Measurements from ENCODE around the gene MAEA.
"Not testable (repeated sequence)": the region's sequence is repeated elsewhere in the genome, so short reads cannot be mapped to it uniquely, and the experiment has no call there.

The MAEA gene

DNA sequence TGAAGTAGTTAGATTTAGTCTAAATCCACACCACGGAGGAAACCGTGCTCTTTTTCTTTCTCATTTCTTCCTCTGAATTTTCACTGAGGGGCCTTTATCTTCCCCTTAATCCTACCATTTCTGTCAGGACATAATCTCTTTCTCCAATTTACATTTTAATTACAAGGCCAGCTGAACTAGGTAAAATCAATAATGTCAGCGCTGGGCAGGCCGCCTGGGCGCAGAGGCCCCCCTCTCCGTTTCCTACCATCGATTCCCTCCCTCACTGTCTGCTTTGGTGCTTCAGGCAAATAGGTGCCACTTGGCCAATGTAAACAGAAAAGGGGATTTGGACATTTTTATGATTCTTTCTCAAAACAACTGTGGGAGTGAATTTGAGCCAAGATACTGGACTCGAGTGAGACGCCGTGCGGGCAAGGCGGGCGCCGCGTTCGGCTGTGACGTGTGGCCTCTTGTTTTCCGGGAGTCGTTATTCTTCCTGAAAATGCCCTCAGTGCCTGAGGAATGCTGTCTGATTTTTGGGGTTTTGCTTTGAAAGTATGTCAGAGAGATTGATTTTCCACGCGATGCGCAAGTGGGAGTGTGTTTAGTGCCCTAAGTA lies 79.9 kb downstream of the MAEA start:
- no peak for DNase-seq

DNA sequence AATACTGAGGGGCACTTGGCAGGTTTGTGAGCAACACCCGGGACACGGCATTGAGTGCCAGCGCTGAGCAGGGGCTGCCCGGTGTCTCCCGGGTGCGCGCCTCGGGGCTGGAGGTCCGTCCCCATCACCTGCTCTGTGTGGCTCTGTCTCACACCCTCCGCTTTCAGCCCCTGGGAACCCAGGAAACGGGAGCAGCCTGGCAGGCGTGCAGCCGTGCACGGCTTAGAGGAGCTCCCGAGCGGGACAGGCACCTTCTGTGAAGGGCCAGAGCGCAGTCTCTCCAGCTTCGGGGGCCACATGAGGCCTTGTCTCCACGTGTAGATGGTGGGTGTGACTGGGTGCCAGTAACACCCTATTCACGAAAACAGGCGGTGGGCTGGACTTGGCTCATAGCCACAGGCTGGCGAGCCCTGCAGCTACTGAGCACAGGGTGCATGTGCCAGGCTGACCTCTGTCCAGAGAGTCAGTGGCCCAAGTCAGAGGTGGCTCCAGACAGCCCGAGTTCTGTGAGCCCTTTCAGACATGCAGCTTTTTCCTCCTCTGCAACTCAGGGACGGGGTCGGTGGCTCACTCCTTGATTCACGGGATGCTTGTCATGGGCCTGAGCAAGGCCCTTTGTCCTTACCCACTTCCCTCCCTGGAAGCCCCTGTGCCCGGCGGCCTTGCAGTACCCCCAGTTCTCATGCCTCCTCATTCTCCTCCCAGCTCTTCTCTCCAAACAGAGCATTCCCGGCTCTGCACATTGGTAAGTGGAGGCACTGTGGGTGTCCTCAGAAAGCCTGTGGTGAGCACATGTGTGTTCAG lies 80.8 kb downstream of the MAEA start:
- DNase-seq, result no peak

DNA sequence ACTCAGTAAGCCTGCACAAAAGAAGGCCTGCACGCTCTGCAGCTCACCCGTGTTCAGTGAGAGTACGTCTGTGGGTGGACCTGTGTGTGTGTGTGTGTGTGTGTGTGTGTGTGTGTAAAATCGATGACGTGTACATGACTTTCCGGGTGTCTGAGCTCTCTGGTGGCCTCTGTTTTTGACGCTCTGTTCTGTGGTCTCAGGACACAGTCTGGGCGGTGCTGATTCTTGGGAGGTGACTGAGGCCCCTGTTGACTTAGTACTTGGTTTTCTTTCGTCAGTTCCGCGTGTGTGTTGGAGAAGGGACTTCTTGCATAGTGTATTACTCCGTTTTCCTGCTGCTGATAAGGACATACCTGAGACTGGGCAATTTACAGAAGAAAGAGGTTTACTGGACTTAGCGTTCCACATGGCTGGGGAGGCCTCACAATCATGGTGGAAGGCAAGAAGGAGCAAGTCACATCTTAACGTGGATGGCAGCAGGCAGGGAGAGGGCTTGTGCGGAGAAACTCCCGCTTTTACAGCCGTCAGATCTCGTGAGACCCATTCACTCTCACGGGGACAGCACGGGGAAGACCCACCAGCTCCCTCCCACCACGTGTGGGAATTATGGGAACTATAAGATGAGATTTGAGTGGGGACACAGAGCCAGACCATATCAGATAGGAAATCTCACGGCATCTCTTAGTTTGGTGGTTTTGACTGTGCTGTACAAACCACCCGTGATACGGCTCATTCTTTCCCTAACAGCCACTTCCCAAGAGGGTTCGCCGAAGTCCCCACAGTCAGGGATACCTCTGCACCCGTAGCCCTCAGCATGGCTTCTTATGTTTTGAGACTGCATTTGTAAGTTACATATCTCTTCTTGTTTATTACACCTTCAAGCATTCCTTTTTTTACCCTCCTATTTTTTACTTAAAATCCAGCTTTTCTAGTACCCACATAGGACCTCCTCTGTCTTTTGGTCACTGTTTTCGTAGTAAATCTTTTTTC lies 81.8 kb downstream of the MAEA start:
- no peak for DNase-seq

DNA sequence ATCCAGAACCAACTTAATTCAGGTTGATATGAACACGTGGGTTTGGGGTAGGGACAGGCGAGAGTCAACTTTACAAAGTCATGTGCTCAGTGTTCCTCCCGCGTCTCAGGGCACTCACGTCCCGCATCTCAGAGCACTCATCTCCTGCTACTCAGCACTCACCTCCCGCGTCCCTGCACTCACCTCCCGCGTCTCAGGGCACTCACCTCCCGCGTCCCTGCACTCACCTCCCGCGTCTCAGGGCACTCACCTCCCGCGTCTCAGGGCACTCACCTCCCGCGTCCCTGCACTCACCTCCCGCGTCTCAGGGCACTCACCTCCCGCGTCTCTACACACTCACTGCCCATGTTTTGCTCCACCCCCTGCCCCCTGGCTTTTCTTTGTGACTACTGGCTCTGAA lies 82.9 kb downstream of the MAEA start:
- not testable (repeated sequence) for DNase-seq

DNA sequence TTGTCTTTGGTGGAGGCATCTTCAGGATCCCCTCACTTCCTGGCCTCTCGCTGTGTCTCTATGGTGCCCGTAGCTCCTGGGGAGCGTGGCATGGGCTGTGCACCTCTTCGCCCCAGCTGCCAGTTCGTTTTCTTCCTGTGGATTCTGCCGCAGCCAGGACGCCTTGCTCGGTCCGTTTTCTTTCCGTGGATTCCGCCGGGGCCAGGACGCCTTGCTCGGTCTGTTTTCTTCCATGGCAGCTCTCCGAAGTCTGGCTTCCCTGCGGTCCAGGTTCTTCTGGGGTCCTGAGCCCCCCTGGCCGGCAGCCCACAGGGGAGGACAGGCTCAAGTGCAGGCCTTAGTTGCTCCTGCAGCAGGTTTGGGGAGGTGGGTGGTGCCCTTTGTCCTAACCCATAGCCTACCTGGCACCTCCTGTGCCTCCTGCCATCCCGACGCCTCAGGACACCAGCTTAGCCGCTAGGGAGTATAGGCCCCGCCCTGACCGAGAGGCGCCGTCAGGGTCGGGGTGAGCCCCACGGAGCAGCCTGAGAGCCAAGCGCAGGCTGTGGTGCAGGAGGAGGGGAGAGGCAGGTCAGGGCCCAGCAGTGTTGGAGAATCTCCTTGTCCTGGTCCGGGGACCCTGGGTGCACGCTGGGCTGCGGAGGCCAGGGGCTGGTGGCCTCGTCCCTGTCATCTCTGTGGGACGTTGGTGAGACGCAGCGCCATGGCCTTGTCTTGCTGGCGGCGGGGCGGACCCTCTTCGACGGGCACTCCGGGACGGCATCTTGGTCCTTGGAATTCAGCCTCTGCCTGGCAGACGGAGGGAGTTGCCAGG lies 84.4 kb downstream of the MAEA start:
- DNase-seq, result no peak

DNA sequence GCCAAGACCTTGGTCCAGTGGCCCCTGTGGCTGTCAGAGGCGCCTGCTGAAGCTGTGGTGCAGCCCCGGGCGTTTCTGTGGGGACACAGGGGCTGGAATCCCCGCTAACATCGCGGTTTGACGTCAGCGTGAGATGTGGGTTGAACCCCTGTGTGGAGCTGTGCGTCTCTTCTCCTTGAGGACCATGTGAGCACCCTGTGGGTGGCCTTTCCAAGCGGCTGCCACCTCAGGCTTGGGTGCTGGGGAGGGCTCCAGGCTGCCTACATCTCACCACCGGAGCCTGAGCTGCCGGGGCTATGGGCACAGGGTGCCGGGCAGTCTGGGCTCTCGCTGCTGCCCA lies 85.0 kb downstream of the MAEA start:
- DNase-seq, result no peak

DNA sequence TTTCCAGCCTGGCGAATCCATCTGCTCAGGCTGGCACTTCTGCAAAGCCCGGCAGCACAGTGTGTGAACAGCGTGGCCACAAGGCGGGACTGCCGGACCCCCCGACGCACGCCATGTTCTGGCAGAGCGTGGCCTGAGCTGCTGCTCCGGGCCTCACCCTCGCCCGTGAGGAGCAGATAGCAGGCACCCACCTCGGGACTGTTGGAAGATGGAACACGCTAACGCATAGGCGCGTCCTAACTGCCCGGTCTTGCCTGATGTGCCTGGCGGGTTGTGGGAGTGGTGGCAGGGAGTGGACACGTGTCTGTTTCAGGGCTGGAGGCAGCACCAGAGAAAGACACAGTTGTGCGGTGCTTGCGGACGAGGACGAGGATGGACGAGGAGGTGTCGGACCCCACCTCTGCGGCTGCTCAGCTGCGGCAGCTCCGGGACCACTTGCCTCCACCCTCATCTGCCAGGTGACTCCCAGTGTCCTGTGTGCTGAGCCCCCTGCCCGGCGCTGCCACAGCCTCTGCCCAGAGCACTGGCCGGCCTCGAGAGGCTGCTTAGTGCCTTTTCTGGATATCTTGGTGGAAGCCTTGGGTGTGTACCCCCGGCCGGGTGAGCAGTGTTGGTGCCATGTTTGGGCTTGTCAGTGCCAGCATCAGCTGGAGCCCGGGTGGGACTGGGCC lies 85.5 kb downstream of the MAEA start:
- no peak for DNase-seq

DNA sequence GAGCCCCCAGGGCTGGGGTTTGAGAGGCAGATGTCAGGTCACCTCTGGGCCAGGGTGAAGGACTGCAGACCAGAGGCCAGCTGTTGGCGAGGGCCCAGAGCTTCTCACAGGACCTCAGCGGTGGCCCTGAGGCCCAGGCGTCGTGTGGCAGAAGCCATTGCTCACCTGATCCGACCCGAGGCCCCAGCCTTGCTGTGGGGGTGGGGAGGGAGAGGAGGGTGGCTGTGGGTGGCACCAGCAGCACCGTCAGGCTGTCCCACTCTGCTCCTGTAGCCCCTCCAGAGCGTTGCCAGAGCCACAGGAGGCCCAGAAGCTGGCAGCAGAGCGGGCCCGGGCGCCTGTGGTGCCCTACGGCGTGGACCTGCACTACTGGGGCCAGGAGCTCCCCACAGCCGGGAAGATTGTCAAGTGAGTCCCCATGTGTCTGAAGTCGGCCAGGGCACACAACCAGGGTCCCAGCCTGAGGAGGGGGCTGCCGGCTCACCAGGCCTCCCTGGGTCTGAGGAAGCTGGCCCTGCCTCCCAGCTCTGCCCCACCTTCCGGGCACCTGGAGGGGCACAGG lies 86.2 kb downstream of the MAEA start:
- DNase-seq, result no peak

DNA sequence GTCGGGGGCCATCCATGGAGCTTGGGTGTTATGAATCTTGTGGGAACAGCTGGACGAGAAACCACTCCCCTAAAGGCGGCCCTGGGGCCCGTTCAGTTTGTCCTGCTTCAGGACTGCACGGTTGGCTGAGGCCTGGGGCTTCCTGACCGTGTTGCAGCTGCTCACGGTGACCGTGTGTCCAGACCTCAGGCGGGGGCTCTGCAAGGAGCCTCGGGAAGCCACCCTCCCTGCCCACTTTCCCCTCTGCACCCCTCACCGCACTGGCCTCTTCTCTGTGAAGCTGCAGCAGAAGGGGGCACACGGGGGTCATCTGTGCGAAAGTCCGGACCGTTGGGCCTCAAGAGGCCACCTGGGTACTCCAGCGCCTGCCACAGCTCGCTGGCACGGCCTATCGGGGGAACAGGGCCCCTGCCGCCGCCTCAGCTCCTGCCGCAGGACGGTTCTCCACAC lies 86.7 kb downstream of the MAEA start:
- no peak for DNase-seq

DNA sequence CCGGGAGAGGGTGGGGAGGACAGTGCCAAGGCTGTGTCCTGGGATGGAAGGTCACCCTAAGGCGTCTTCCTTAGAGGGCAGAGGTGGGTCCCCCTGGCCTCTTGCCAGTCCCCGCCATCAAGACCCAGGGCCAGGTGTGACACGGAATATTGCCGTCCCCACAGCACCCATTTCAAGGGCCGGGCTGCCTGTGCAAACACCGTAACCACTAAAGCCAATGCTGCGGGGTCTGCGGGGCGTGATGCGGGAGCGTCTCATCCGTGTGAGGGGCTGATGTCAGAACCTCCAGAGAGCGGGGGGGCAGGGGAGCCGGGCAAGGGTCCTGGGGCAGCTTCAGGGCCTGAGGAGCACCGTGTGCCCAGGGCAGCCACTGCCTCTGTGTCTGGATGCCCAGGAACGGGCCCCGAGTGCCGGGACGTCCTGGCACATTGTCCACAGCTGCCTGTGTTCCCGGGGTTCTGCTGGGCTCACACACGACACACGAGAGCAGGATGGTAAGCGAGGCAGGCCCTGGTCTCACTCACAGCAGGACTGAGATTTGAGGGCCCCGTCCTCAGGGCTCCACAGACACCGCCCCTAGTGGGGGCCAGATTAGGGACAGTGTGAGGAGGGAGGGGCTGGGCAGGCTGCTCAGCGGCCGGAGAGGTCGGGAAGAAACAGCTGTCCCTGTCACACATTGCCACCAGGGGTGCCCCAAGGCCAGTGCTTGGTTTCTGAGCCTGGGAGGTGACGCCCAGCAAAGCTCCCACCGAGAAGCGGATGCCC lies 87.3 kb downstream of the MAEA start:
- no peak for DNase-seq

DNA sequence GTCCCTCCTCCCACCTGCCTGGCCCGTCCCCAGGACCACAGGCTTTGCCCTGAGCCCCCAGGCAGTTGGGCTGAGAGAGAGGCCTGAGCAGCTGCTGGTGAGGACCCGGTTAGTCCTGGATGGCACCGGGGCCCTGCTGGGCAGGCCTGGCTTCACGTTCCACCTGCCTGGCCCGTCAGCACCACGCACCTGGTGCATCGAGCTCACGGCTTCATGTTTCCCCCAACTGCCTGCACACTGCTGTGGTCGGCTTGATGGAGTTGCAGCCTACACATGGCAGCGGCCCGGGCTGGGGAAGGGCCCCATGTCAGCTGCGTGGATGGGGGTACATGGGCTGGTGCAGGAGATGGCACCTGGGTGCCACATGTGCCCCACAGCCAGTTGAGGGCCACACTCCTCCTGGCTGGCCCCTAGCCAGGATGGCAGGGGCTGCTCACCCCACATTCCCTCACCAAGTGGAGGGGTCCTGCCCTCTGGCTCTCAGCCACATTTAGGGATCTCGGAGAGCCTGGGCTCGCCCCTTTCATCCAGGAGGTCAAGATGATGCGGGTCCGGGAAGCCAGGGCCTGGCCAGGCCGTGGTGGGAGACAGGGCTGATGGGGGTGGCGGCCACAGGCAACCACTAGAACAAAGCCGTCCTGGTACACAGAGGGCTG lies 88.0 kb downstream of the MAEA start:
- DNase-seq, result no peak

DNA sequence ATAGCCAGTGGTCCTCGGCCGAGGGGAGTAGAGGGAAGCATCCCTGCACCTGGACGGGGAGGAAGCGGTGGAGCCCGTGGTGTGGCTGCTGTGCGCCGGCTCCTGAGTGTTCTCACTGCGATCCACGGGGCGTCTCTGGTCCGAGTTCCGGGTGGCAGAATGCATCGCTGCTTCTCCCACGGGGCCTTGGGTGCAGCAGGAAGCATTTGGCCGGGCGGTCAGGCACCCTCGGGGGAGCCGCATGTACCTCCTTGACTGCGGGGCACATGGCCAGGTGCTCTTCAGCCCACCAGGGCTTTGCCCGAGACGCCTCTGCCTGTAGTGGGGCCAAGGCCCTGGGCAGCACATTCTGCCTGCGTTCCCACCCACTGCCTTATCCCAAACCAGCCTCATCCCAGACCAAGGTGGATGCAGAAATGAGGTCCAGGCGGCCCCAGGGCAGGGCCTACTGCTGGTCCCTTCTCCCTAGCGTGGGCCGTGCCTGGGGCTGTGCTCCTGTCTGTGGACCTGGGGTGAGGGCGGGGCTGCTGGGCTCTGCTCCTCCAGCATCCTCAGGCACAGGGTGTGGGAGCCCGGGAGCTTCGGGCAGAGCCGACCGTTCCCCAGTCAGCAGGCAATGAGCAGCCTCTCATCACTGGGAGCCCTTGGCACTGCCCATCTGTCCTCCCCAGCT lies 89.0 kb downstream of the MAEA start:
- no peak for DNase-seq

DNA sequence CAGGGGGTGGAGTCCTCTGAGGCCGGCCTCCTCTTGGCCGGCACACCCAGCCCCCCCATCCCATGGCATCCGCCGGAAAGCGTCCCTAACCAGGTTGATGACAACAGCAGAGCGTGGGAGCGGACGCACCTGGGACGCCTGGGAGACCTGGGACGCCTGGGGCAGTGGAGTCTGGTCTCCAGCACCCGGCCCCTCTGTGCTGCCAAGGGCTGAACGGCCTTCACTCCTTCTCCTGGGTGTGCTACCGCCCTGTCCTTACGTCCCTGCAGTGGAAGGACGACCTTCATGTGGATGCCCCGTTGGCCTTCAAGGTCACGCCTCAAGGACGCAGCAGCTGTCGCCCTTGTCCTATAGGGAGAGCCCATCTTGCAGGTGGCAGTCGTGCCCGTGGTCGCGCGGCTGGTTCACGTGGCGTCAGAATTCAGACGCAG lies 89.7 kb downstream of the MAEA start:
- DNase-seq, result no peak

DNA sequence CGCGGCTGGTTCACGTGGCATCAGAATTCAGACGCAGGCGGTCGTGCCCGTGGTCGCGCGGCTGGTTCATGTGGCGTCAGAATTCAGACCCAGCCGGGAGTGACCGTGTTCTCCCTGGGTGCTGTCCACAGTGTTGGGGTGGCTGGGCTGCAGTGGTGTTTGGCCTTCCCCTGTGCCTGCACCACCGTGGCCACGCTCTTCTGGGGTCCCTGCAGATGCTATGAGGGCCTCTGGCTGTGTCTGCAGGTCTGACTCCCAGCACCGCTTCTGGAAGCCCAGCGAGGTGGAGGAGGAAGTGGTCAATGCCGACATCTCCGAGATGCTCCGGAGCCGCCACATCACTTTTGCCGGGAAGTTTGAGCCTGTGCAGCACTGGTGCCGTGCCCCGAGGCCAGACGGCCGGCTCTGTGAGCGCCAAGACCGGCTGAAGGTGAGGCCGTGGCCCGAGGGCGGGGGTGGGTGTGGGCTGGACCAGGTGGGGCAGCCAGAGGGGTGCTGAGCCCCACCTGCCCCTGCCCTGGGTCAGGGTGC lies 90.2 kb downstream of the MAEA start:
- DNase-seq, result no peak

DNA sequence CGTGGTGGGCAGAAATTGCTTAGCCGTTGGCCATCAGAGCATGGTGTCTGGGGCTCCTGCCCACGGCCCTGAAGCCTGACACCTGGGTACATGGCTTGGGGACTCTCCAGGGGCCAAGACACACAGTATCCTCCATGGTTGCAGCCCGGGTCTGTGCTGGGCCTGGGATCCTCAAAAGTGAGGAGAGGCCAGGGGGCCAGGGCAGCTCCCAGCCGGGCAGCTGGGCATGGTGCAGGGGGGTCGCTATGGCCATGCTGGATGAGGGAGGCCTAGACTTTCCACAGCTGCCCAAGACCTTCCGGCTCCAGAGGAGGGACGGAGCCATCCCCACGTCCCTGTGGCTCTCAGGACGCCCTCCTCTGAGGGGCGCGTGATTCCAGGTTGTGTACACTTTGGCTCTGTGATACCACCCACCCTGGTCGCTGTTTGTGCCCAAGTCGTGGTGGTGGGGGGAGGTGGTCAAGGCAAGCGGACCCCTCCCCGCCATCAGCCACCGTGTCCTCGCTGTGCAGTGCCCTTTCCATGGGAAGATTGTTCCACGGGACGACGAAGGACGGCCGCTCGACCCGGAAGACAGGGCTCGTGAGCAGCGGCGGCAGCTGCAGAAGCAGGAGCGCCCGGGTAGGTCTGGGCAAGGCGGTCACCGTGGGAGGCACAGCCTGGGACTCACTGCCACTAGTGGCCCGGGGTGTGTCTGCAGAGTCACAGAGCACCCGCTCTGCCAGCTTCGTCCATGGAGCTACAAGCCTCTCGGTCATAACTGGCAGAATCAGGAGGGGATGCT lies 90.9 kb downstream of the MAEA start:
- no peak for DNase-seq

DNA sequence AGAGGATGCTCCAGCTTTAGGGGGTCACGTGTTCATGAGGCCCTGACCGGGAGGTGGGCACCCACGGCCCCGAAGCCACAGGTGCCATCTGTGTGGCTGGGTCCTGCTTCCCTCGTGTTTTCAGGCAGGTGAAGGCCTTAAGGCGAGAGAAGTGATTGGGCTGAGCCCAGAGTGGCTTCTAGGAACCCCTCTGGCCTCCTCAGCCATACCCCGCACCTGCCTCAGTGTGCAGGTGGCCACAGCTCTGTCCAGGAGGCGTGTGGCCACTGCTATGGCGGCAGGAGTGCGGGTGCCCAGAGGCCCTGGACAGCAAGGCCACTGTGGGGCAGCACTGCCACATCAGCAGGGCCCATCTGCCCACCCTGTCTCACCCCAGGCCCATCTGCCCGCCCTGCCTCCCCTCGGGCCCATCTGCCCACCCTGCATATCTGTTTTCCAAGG lies 91.5 kb downstream of the MAEA start:
- DNase-seq, result no peak

DNA sequence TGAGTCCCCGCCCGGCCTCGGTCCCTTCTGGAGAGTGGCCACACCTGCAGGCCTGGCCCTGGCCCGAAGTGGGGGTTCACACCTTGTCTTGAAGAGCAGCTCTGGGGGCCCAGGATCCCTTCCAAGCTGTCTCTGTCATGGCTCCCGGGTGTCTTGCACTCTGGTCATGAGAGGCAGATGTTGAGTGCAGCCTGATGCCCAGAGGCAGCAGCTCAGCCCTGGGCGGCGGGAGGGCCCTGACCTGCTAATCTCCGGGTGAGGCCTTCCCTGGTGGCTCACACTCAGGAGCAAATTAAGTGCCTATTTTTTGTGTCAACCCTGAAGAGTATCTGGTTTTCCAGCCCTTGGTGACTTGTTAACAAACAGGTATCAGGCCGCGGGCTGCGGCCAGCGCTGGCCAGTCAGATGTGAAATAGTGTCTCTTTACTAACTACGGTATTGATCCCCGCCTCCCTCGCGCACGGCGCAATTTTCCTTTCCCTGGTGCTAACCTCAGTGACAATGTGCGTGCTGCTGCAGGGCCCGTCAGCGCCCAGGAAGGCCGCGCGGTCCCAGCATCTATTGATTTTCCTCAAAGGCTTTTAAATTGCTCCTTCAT lies 92.4 kb downstream of the MAEA start:
- DNase-seq, result no peak

Data from NCI-H446 treated with DMSO at 0.1 percent for 48 hours (cell line).